ENCODE data around the gene ANKRD11. TPM values are rescaled to one million over a fixed set of nuclear protein-coding genes. Genes with fewer than 3 reads are reported as not detected.
A peak's percentile ranks its signal among the peaks of the same experiment; 100 is the strongest.

ANKRD11 gene
- total RNA-seq, 1 experiment from 2014 or later, result 54.4 TPM

GRCh38 chr16:89409161-89409711, 81.1 kb downstream of the ANKRD11 start:
- Histone ChIP-seq H3K27me3 (ENCODE audit: control insufficient read depth, insufficient read depth, low read length) (no peaks in the 10 kb centered on the region), H3K4me3 (ENCODE audit: insufficient read depth, low read depth, low read length) (no peak overlapping the region)
- DNase-seq, result no peak

GRCh38 chr16:89408315-89408714, 82.0 kb downstream of the ANKRD11 start:
- no peak for DNase-seq
- Histone ChIP-seq H3K36me3 (replicated peaks; ENCODE audit: control insufficient read depth, insufficient read depth, low read length) (no peaks in the 10 kb centered on the region), H3K4me3 (ENCODE audit: insufficient read depth, low read depth, low read length) (no peak overlapping the region), H3K27me3 (ENCODE audit: control insufficient read depth, insufficient read depth, low read length) (no peaks in the 10 kb centered on the region)

More at GRCh38 chr16:89409161-89409711, 81.1 kb downstream of the ANKRD11 start:
- no peaks in the 10 kb centered on the region for H3K36me3 ChIP-seq (replicated peaks; ENCODE audit: control insufficient read depth, insufficient read depth, low read length)

GRCh38 chr16:89407925-89408300, 82.4 kb downstream of the ANKRD11 start:
- H3K36me3 ChIP-seq (replicated peaks; ENCODE audit: control insufficient read depth, insufficient read depth, low read length), result no peaks in the 10 kb centered on the region
- DNase-seq, result no peak
- no peaks in the 10 kb centered on the region for H3K27me3 ChIP-seq (ENCODE audit: control insufficient read depth, insufficient read depth, low read length)
- no peak overlapping the region for H3K4me3 ChIP-seq (ENCODE audit: insufficient read depth, low read depth, low read length)

- H3K27me3 ChIP-seq (ENCODE audit: control insufficient read depth, insufficient read depth, low read length), result no peaks in the 10 kb centered on the region
- DNase-seq, result no peak
- no peak overlapping the region for H3K4me3 ChIP-seq (ENCODE audit: insufficient read depth, low read depth, low read length)
- no peaks in the 10 kb centered on the region for H3K36me3 ChIP-seq (replicated peaks; ENCODE audit: control insufficient read depth, insufficient read depth, low read length)
Observed at GRCh38 chr16:89407282-89407924, 83.0 kb downstream of the ANKRD11 start.

GRCh38 chr16:89406277-89406888, 84.0 kb downstream of the ANKRD11 start:
- H3K36me3 ChIP-seq (replicated peaks; ENCODE audit: control insufficient read depth, insufficient read depth, low read length), result no peaks in the 10 kb centered on the region

GRCh38 chr16:89404561-89404960, 85.8 kb downstream of the ANKRD11 start:
- Histone ChIP-seq H3K27me3 (ENCODE audit: control insufficient read depth, insufficient read depth, low read length) (no peaks in the 10 kb centered on the region), H3K36me3 (replicated peaks; ENCODE audit: control insufficient read depth, insufficient read depth, low read length) (no peaks in the 10 kb centered on the region), H3K4me3 (ENCODE audit: insufficient read depth, low read depth, low read length) (no peak overlapping the region)
- no peak for DNase-seq

More at GRCh38 chr16:89406277-89406888, 84.0 kb downstream of the ANKRD11 start:
- DNase-seq, result no peak
- Histone ChIP-seq H3K4me3 (ENCODE audit: insufficient read depth, low read depth, low read length) (no peak overlapping the region), H3K27me3 (ENCODE audit: control insufficient read depth, insufficient read depth, low read length) (no peaks in the 10 kb centered on the region)

- H3K36me3 ChIP-seq (replicated peaks; ENCODE audit: control insufficient read depth, insufficient read depth, low read length), result no peaks in the 10 kb centered on the region
- no peaks in the 10 kb centered on the region for H3K27me3 ChIP-seq (ENCODE audit: control insufficient read depth, insufficient read depth, low read length)
- peak; percentile 46 for DNase-seq
- no peak overlapping the region for H3K4me3 ChIP-seq (ENCODE audit: insufficient read depth, low read depth, low read length)
Observed at GRCh38 chr16:89402962-89403361, 87.4 kb downstream of the ANKRD11 start.

GRCh38 chr16:89401641-89402445, 88.5 kb downstream of the ANKRD11 start:
- Histone ChIP-seq H3K36me3 (replicated peaks; ENCODE audit: control insufficient read depth, insufficient read depth, low read length) (no peaks in the 10 kb centered on the region; the same call in 1 of the 2 replicates), H3K4me3 (ENCODE audit: insufficient read depth, low read depth, low read length) (no peak overlapping the region), H3K27me3 (ENCODE audit: control insufficient read depth, insufficient read depth, low read length) (no peaks in the 10 kb centered on the region)
- no peak for DNase-seq

- Histone ChIP-seq H3K4me3 (ENCODE audit: insufficient read depth, low read depth, low read length) (no peak overlapping the region), H3K36me3 (replicated peaks; ENCODE audit: control insufficient read depth, insufficient read depth, low read length) (no peaks in the 10 kb centered on the region; the same call in 1 of the 2 replicates), H3K27me3 (ENCODE audit: control insufficient read depth, insufficient read depth, low read length) (no peaks in the 10 kb centered on the region)
- DNase-seq, result no peak
Observed at GRCh38 chr16:89401205-89401604, 89.2 kb downstream of the ANKRD11 start.

GRCh38 chr16:89400740-89401139, 89.6 kb downstream of the ANKRD11 start:
- peak; percentile 62 for DNase-seq
- H3K27me3 ChIP-seq (ENCODE audit: control insufficient read depth, insufficient read depth, low read length), result no peaks in the 10 kb centered on the region
- H3K36me3 ChIP-seq (replicated peaks; ENCODE audit: control insufficient read depth, insufficient read depth, low read length), result no peaks in the 10 kb centered on the region; the same call in 1 of the 2 replicates
- no peak overlapping the region for H3K4me3 ChIP-seq (ENCODE audit: insufficient read depth, low read depth, low read length)

GRCh38 chr16:89398924-89399323, 91.4 kb downstream of the ANKRD11 start:
- DNase-seq, result no peak
- Histone ChIP-seq H3K27me3 (ENCODE audit: control insufficient read depth, insufficient read depth, low read length) (no peaks in the 10 kb centered on the region), H3K4me3 (ENCODE audit: insufficient read depth, low read depth, low read length) (no peak overlapping the region), H3K36me3 (replicated peaks; ENCODE audit: control insufficient read depth, insufficient read depth, low read length) (no peaks in the 10 kb centered on the region; the same call in 1 of the 2 replicates)

GRCh38 chr16:89397331-89397861, 93.0 kb downstream of the ANKRD11 start:
- no peaks in the 10 kb centered on the region for H3K27me3 ChIP-seq (ENCODE audit: control insufficient read depth, insufficient read depth, low read length)
- H3K4me3 ChIP-seq (ENCODE audit: insufficient read depth, low read depth, low read length), result no peak overlapping the region
- DNase-seq, result peak; percentile 53
- H3K36me3 ChIP-seq (replicated peaks; ENCODE audit: control insufficient read depth, insufficient read depth, low read length), result no peaks in the 10 kb centered on the region; the same call in 1 of the 2 replicates

GRCh38 chr16:89396156-89396555, 94.2 kb downstream of the ANKRD11 start:
- DNase-seq, result peak; percentile 47
- Histone ChIP-seq H3K36me3 (replicated peaks; ENCODE audit: control insufficient read depth, insufficient read depth, low read length) (no peaks in the 10 kb centered on the region; the same call in 1 of the 2 replicates), H3K4me3 (ENCODE audit: insufficient read depth, low read depth, low read length) (no peak overlapping the region), H3K27me3 (ENCODE audit: control insufficient read depth, insufficient read depth, low read length) (no peaks in the 10 kb centered on the region)

All from H7 (cell line).